HFF-Myc (cell line): Measurements from ENCODE around the gene TRPT1.

ENCODE experiments used
- DNase-seq: peaks from one replicate; pipeline ENCODE4 v3.0.0-alpha.2; 2011; ENCODE audit warnings: low read depth; ENCODE audit errors: extremely low read depth
- H3K4me3 ChIP-seq: replicated peaks from 2 replicates; pipeline ENCODE4 v1.5.1; 2011; ENCODE audit warnings: low read depth, mild to moderate bottlenecking, control low read depth, low read length
- CTCF ChIP-seq: IDR thresholded peaks from 2 replicates; pipeline ENCODE4 v1.5.1; 2012; ENCODE audit warnings: mild to moderate bottlenecking, low read depth, low read length, control low read depth; ENCODE audit errors: missing control alignments

The TRPT1 gene

GRCh38 chr11:64185175-64185692 lies 40.8 kb downstream of the TRPT1 start:
- H3K4me3 ChIP-seq: peak overlapping the region; percentile 75
- TF ChIP-seq CTCF: peak; percentile 18
- no peak for DNase-seq

GRCh38 chr11:64183890-64184289 lies 42.1 kb downstream of the TRPT1 start:
- H3K4me3 ChIP-seq: peak overlapping the region; percentile 75
- DNase-seq: no peak
- no peak for TF ChIP-seq CTCF

- TF ChIP-seq CTCF: no peak
- peak; percentile 86 for DNase-seq
- peak overlapping the region; percentile 18 for H3K4me3 ChIP-seq
Observed at GRCh38 chr11:64181506-64182411, 44.2 kb downstream of the TRPT1 start.

- no peak for DNase-seq
- peak overlapping the region; percentile 18; the same call in 1 of the 2 replicates for H3K4me3 ChIP-seq
- TF ChIP-seq CTCF: no peak
Observed at GRCh38 chr11:64180891-64181290, 45.1 kb downstream of the TRPT1 start.

- TF ChIP-seq CTCF: no peak
- no peak overlapping the region for H3K4me3 ChIP-seq
- DNase-seq: no peak
Observed at GRCh38 chr11:64178951-64179639, 46.9 kb downstream of the TRPT1 start.

- TF ChIP-seq CTCF: no peak
- H3K4me3 ChIP-seq: no peak overlapping the region
- no peak for DNase-seq
Observed at GRCh38 chr11:64178203-64178602, 47.8 kb downstream of the TRPT1 start.
